IPS DF 4.7 (cell line): ENCODE results near the gene EHHADH.
"Not testable (repeated sequence)": the region's sequence is repeated elsewhere in the genome, so short reads cannot be mapped to it uniquely, and the experiment has no call there.

Experiments used
- DNase-seq: peaks from one replicate; pipeline ENCODE4 v3.0.0-alpha.2; 2013; ENCODE audit warnings: low spot score; ENCODE audit errors: extremely low read depth

Gene EHHADH

DNA sequence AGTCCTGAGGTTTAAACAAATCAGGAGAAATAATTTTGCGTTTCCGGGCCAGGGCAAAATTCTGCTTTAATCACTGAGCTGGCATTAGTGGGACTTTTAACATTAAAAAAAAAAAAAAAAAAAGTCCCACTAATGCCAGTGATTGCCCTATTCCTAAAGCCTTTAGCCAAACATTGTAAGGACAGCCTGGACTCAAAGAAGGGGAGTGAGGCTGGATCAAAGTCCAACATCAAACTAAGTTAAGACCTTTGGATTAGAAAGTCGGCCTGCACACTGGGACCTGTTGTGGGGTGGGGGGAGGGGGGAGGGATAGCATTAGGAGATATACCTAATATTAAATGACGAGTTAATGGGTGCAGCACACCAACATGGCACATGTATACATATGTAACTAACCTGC, 716 bp downstream of the EHHADH start:
- DNase-seq: not testable (repeated sequence)

DNA sequence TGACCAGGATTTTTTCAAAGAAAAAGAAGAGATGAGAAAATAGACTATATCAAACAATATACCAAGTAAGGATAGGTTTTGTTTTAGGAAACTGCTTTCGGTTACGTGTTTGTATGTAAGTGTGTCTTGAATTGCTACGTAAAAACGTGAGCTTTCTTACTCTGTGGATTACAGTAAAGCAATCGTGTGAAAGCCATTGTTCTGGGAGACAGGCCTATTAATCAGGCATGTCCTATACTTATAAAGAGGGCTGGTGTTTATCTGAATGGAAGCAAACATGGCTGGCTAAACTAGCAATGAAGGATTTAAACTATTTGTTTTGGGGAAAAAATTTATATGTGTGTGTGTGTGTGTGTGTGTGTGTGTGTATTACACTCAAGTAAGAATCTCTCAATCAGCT, 2.6 kb downstream of the EHHADH start:
- no peak for DNase-seq

GRCh38 chr3:185250653-185251052, 3.2 kb downstream of the EHHADH start:
- no peak for DNase-seq

DNA sequence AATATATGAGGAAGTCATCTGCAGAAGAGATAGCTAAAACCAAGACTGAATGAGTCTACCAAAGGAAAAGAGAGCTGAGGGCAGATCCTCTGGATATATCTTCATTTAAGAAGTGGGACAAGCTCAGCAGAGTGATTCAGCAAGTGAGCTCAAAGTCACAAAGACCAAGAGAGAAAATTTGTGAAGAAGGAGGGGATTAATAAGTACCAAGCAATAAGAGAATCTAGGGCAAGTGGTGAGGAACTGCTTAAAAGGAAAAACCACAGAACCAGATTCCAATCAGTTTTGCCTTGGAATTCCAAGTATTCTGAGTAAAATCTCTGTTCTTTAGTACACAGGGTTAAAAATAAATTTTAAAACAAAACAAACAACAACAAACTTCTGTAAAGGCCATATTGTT, 3.6 kb downstream of the EHHADH start:
- DNase-seq: no peak

DNA sequence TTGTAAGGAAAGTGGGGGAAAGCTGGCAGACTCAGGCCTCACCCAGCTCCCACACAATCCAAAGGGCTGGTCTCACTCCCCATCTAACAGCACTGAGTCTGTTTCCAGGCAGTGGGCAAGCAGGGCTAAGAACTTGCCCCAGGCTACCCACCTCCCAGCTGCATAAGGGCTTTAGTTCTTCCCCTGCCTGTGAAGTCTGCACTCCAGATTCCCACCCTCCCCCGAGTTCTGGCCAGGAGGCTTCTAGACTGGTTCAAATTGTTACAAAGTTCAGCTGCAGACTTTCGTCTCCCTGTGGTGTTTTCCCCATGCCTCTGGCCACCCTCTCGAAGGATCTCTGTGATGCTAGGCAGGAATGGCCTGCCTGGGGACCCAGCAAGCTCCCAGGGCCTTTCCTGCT, 11.2 kb downstream of the EHHADH start:
- no peak for DNase-seq

DNA sequence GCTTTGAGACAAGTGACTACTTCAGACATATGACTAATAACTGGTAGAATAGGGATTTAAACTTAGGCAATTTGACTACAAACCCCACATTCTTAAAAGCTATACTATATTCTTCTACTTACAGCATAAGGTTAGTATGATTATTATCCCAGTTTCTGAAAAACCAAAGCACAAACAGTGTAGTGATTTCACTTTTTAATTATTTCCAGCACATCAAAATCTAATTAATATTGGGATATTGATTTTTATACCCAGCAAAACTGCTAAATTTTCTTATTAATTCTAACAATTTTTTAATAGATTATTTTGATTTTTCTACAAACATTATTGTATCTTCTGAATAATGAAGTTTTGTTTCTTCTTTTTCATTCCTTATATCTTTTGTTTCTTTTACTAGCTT, 16.9 kb downstream of the EHHADH start:
- DNase-seq: no peak

- no peak for DNase-seq
Measured at GRCh38 chr3:185233328-185233727, 20.5 kb downstream of the EHHADH start.

- not testable (repeated sequence) for DNase-seq
Measured at GRCh38 chr3:185226526-185226925, 27.3 kb downstream of the EHHADH start.

GRCh38 chr3:185225523-185225922, 28.3 kb downstream of the EHHADH start:
- DNase-seq: no peak

GRCh38 chr3:185225080-185225479, 28.8 kb downstream of the EHHADH start:
- DNase-seq: no peak

DNA sequence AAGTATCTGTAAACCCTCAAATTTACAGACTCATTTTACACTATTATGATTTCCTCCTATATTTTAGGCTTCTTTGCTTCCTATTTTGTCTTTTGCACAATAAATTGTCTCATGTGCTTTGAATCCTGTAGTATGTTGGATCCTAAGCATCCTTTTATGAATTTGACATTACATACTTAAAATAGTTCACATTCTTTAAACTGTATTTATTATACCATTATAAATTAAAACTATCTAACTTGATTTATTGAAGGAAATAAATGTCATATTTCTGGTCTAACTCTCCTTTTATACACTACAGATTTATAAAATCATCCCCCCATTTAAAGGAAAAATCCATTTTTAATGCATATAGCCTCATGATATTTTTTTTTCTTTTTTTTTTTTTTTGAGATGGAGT, 32.6 kb downstream of the EHHADH start:
- DNase-seq: no peak

GRCh38 chr3:185216607-185216958, 37.3 kb downstream of the EHHADH start:
- no peak for DNase-seq

DNA sequence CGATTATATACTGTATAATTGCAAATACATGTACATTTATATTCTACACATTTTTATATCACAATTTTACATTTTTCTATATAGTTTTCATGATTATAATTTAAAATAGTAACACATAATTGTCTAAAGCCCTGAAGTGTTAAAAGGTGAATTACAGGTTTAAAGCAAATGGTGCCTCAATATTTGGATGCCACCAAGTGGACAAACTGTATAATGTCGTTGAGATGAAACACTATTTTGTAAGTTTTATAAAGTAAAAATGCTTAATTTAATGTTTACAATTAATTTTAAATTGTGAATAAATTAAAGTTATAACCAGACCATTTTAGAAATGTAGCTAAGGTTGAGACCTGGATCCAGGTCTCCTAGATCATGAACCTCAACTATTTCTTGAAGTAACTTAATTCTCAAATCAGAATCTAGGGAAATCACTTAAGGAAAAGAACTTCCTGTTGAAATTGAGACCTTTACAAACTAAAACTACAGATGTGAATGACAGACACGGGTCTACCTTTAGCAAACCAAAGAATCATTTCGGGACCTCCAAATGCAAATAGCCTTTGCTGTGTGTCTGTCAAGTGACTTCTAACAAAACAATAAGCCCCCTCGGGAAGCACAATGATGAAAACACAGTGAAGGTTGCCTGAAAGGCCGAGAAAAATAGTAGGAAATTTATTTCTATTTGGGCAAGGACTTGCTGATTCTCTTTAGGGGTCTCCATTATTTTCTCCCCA, 37.8 kb downstream of the EHHADH start:
- no peak for DNase-seq

- no peak for DNase-seq
Measured at GRCh38 chr3:185212559-185212958, 41.3 kb downstream of the EHHADH start.

- no peak for DNase-seq
Measured at GRCh38 chr3:185212086-185212485, 41.8 kb downstream of the EHHADH start.

DNA sequence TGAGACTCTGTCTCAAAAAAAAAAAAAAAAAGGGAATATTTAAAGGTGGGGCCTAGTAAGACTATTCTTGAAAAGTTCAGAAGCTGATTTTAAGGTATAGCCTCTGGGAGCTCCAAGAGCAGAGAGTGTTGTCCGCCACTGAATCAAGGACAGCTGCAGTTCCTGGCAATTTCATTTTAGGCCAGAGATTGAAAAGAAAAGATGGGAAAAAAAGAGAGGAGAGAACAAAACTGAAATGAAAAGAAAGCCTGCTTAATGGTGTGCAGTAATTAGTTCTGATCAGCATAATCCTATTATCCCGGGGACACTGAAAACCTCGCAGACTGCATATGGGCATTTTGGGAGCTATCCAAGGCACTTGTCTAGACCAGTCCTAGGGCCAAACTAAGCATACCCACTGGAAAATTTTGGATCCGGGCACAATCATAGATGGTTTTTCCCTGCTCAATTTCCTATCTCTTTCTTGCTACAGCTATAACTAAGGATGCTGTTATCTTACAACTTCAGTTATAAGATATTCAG, 43.2 kb downstream of the EHHADH start:
- DNase-seq: no peak

DNA sequence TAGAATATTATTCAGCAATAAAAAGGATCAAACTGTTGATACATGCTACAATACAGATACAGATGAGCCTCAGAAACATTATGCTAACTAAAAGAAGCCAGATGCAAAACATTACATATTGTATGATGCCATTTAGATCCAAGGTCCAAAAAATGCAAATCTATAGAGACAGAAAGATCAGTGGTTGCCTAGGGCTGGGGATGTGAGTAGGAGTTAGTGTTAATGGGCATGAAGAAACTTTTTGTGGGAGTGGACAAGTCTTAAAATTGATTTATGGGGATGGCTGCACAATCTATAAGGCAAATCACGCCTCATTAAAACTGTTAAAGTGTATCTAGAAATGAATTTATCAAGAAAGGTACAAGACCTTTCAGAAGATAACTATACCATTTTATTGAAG, 45.0 kb downstream of the EHHADH start:
- no peak for DNase-seq

DNA sequence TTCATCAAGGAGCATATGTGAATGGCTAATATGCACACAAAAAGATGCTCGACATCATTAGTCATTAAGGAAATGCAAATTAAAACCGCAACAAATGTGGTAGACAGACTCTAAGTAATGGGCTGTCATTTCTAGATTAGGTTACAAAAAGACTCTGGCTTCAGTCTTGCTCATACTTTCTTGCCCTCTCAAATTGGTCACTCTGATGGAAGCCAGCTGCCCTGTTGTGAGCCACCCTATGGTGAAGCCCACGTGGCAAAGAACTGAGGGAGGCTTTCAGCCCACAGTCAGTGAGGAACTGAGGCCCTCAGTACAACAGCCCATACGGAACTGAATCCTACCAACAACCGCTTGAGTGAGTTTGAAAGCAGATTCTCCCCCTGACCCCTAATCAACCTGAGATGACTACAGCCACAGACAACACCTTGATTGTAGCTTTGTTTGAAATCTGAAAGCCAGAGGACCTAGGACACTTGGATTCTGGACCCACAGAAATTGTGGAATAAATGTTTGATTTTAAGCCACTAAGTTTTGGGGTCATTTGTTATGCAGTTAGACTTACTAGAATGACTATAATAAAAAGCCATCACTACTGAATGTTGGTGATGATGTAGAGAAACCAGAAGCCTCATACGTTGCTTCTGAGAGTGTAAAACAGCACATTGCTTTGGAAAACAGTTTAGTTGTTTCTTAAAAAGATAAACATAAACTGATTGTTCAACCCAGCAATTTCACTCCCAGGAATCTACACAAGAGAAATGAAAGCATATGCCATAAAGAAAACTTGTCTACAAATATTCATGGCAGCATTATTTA, 45.7 kb downstream of the EHHADH start:
- no peak for DNase-seq

DNA sequence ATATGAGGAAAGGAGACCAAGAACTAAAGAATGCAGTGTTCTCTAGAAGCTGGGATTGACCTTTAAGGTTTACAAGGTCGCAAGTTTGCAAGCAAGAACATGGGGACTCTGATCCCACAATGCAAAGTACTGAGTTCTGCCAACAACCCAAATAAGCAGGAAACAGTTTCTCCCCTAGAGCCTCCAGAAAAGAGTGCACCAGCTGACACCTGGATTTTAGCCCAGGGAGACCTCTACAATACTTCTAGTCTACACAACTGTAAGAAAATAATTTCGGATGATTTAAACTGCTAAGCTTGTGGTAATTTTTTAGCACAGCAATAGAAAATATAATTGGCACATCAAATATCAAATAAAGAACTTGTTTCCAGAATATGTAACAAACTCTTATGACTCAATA, 46.4 kb downstream of the EHHADH start:
- DNase-seq: no peak

DNA sequence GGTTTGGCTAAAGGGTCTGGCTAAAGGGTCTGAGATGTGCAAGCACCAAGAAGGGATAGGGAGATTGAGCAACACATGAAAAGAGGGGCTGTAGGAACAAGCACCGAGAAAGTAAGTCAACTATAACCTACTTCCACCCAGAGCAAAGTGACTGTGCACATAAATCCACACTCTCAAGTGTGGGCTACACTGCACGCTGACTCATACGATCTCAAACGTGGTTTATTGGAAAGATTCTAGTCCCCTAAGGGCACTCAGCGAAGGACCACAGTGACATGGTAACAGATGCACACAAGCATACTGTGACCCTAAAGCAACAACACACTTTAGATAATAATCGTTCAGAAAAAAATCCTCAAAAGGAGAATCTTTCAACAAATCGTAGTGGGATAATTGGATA, 48.0 kb downstream of the EHHADH start:
- no peak for DNase-seq

DNA sequence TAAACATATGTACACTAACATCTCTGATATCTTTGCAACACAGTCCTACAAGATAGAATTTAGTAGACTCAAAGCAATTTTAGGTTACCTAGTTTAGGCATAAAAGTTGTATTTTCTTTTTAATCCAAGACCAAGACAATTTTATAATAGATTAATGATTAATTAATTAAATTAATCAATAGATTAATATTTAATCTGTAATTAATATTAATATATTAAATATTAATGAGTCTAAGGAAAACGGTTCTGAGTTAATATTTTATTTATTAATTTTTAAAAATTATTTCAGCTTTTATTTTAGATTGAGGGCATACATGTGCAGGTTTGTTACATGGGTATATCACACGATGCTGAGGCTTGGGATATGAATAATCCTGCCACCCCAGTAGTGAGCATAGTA, 49.0 kb downstream of the EHHADH start:
- DNase-seq: no peak

DNA sequence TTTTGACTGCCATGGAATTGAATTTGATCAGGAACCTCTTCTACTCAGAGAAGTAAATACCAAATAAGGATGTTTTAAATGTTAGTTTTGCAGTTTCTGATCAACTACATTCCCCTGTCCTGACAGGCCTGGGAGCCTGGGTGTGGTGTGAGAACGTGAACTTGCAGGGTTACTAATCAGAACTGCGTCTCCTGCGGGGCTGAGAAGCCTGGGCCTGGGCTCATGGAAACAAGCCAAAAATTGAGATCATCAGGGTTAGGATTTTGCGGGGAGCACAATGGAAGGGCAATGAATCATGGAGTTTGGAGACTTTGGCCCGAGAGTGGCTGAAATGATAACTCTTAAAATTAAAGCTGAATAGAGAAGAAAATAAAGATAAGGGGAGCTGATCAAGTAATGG, 53.2 kb downstream of the EHHADH start:
- DNase-seq: no peak

GRCh38 chr3:185199671-185200070, 54.2 kb downstream of the EHHADH start:
- no peak for DNase-seq
